HG03520 (cell line): Measurements from ENCODE around the gene TSC22D4.
"Not testable (repeated sequence)": the region's sequence is repeated elsewhere in the genome, so short reads cannot be mapped to it uniquely, and the experiment has no call there.

Source experiments
- ATAC-seq: cut with Tn5 transposase; IDR thresholded peaks from one replicate; pipeline ENCODE4 v1.9.1; 2021; ENCODE audit warnings: mild to moderate bottlenecking, moderate library complexity; ENCODE audit not compliant: unreplicated experiment

TSC22D4 gene

DNA sequence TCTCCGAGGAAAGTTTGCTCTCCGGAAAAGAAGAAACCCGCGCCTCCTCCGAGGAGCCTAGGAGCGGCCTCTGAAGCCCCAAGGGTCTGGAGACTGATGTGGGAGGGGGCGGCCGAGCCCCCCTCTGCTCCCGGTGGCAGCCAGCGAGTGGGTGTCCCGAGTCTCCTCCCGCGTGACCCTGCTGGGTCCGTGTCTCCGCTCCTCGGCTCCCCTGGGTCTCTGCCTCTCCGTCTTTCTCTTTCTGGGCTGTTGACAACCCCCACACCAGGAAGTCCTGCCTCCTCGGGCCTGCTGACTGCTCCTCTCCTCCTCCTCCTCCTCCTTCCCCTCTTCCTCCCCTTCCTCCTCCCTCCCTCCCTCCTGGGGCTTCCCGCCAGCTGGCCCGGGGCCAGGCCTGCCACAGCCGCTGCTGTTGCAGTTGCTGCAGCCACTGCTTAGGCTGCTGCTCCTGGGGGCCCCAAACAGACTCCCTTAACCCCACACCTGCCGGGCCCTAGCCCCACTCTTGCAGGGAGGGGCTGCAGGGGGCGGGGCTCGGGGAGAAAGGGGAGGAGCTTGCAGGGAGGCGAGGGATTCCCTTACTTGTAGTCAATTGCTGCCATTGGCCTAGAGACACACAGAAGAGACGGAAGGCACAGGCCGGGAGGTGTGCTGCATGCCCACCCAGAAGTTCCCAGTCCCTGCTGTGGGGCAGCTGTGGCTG is at the start of gene TSC22D4:
TSS of gene TSC22D4 (minus strand) at position 257 of the 703 bp plus-strand sequence. CDS start 1,176 bp downstream, outside the sequence.
- peak; percentile 51 for ATAC-seq

- ATAC-seq: not testable (repeated sequence)
Measured at GRCh38 chr7:100528108-100528866, 49.3 kb upstream of the TSC22D4 start.

DNA sequence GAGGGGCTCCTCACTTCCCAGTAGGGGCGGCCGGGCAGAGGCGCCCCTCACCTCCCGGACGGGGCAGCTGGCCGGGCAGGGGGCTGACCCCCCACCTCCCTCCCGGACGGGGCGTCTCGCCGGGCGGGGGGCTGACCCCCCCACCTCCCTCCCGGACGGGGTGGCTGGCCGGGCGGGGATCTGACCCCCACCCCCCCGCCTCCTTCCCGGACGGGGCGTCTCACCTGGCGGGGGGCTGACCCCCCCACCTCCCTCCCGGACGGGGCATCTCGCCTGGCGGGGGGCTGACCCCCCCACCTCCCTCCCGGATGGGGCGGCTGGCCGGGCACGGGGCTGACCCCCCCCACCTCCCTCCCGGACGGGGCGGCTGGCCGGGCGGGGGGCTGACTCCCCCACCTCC is 44.2 kb upstream of the TSC22D4 start:
- ATAC-seq: not testable (repeated sequence)

- ATAC-seq: not testable (repeated sequence)
Measured at GRCh38 chr7:100521909-100522593, 43.0 kb upstream of the TSC22D4 start.

- ATAC-seq: no peak
Measured at GRCh38 chr7:100521076-100521475, 42.1 kb upstream of the TSC22D4 start.

GRCh38 chr7:100520138-100520537 is 41.1 kb upstream of the TSC22D4 start:
- no peak for ATAC-seq

- ATAC-seq: no peak
Measured at GRCh38 chr7:100519580-100519979, 40.6 kb upstream of the TSC22D4 start.

GRCh38 chr7:100517305-100517704 is 38.3 kb upstream of the TSC22D4 start:
- ATAC-seq: no peak

- no peak for ATAC-seq
Measured at GRCh38 chr7:100516135-100516812, 37.3 kb upstream of the TSC22D4 start.

GRCh38 chr7:100515072-100515532 is 36.1 kb upstream of the TSC22D4 start:
- no peak for ATAC-seq

DNA sequence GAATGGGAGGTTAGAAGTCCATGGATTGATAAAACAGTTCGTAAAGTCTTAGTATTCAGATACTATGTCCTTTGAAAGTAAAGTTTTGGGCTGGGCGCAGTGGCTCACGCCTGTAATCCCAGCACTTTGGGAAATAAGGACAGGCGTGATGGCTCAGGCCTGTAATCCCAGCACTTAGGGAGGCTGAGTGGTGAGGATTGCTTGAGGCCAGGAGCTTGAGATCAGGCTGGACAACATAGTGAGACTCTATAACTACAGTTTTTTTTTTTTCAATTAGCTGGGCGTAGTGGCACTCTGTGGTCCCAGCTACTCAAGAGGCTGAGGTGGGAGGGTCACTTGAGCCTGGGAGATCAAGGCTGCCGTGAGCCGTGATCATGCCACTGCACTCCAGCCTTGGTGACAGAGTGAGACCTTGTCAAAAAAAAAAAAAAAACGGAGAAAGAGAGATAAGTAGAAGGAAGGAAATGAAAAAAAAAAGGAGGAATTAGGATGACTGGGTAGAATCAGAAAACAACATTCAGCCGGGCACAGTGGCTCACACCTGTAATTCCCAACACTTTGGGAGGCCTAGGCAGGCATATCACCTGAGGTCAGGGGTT is 34.3 kb upstream of the TSC22D4 start:
- no peak for ATAC-seq

- ATAC-seq: no peak
Measured at GRCh38 chr7:100510437-100511239, 31.6 kb upstream of the TSC22D4 start.

GRCh38 chr7:100509231-100509630 is 30.2 kb upstream of the TSC22D4 start:
- ATAC-seq: no peak

- ATAC-seq: no peak
Measured at GRCh38 chr7:100506356-100506923, 27.4 kb upstream of the TSC22D4 start.

DNA sequence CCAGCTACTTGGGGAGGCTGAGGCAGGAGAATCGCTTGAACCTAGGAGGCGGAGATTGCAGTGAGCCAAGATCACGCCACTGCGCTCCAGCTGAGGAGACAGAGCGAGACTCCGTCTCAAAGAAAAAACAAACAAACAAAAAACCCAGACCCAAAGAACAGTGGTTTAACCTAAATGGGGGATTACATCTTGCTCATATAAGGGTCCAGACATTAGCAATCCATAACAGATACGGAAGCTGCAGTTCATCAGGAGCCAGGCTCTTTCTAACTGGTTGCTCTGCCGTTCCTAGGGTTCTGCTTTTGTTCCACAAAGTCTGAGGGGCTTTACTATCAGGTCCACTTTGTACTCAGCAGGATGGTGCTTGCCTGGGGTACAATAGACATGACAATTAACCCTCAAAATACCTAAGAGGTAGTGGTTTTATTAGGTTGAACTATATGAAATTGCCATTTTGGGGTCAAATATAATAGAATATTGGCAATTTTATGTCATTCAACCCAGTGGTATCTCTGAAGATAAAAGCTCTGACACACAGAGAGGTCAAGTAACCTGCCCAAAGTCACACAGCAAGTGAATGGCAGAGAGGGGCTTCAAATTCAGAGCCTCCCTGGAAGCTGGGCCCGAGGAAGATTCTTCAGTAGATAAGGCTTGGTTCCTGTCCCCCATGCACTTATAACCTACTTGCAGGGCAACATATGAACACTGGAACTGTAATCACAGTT is 26.0 kb upstream of the TSC22D4 start:
- ATAC-seq: no peak

- not testable (repeated sequence) for ATAC-seq
Measured at GRCh38 chr7:100504031-100504430, 25.0 kb upstream of the TSC22D4 start.

DNA sequence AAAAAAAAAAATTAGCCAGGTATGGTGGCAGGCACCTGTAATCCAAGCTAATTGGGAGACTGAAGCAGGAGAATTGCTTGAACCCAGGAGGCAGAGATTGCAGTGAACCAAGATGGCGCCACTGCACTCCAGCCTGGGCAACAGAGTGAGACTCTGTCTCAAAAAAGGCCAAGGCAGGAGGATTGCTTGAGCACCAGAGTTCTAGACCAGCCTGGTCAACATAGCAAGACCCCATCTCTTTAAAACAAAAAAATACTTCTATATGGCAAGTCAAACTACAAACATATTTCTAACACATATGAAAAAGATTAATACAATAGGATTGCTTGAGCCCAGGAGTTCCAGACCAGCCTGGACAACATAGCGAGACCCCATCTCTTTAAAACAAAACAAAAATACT is 21.7 kb upstream of the TSC22D4 start:
- ATAC-seq: not testable (repeated sequence)

DNA sequence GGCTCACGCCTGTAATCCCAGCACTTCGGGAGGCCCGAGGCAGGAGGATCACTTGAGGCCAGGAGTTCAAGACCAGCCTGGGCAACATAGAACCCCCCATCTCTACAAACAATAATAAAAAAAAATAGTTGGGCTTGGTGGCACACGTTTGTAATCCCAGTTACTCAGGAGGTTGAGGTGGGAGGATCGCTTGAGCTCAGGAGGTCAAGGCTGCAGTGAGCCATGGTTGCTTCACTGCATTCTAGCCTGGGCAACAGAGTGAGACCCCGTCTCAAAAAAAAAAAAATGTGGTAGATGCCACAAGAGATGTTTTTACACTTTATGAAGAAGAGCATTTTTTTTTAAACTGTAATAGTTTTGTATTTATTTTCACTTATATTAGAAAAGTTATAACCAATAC is 17.5 kb upstream of the TSC22D4 start:
- ATAC-seq: no peak
